Measurements from ENCODE around the gene ZIC5. TPM values are rescaled to one million over a fixed set of nuclear protein-coding genes. Genes with fewer than 3 reads are reported as not detected.

The ZIC5 gene
- total RNA-seq, 1 donor from 2014 or later = not detected

DNA sequence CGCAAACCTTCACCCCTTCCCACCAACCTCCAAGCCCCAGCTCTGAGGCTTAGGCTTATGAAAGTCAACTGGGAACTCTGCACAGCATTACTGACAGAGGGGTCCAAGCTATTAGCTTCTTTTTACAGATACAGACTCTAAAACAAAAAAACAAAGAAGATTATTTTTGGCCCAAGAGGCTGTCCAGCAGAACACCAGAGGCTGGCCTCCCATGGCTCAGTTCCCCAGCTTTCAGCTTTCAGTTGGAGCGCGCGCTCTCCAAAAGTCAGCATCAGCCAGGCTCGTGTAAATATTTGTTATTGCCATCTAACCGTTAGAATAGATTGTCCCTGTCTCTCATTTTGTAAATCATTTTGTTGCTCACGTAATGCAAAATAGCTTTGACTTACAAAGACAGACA lies 58.4 kb downstream of the ZIC5 start:
- H3K9me3 ChIP-seq = no peaks in the 10 kb centered on the region
- H3K4me3 ChIP-seq = no peak overlapping the region
- ATAC-seq (no peak), DNase-seq (no peak)
- no peak overlapping the region for H3K27ac ChIP-seq
- TF ChIP-seq, protein P1, sequence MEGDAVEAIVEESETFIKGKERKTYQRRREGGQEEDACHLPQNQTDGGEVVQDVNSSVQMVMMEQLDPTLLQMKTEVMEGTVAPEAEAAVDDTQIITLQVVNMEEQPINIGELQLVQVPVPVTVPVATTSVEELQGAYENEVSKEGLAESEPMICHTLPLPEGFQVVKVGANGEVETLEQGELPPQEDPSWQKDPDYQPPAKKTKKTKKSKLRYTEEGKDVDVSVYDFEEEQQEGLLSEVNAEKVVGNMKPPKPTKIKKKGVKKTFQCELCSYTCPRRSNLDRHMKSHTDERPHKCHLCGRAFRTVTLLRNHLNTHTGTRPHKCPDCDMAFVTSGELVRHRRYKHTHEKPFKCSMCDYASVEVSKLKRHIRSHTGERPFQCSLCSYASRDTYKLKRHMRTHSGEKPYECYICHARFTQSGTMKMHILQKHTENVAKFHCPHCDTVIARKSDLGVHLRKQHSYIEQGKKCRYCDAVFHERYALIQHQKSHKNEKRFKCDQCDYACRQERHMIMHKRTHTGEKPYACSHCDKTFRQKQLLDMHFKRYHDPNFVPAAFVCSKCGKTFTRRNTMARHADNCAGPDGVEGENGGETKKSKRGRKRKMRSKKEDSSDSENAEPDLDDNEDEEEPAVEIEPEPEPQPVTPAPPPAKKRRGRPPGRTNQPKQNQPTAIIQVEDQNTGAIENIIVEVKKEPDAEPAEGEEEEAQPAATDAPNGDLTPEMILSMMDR (IDR thresholded peaks at IDR 0.05) = no peak
- H3K36me3 ChIP-seq = no peaks in the 10 kb centered on the region
- intact Hi-C loops (cut with DNase I) = loop anchor here (10.0 kb wide), 1 partner anchor 322 kb away; no protein-coding TSS in a partner anchor
- H3K27me3 ChIP-seq (ENCODE audit: low read depth) = peaks cover 11% of the 10 kb centered on the region
- no peaks in the 10 kb centered on the region for H3K4me1 ChIP-seq

Other genes with a start within 250 kb of the ZIC5 start
- not detected for gene ZIC2, start 10.0 kb upstream of the ZIC5 start, total RNA-seq
- gene PCCA, start 117.3 kb upstream of the ZIC5 start, total RNA-seq = 37.8 TPM

All from lower lobe of right lung (tissue), 2 donors.